GM20431 (cell line): ENCODE measurements around the gene PRKX.
"Not testable (repeated sequence)": the region's sequence is repeated elsewhere in the genome, so short reads cannot be mapped to it uniquely, and the experiment has no call there.

Experiments
- in situ Hi-C: fragments of 300-500 bp; cut with MseI, MboI; formaldehyde crosslinking; loops from one replicate; pipeline ENCODE4 v1.15.0; 2020; ENCODE audit warnings: low sequenced_read_pairs; ENCODE audit not compliant: unreplicated experiment

The PRKX gene

GRCh38 chrX:3663576-3664250 lies 49.7 kb downstream of the PRKX start:
- in situ Hi-C loops, result not testable (repeated sequence)

GRCh38 chrX:3659761-3660160 lies 53.7 kb downstream of the PRKX start:
- in situ Hi-C loops, result no loop called here

- in situ Hi-C loops, result no loop called here
These were observed 58.3 kb downstream of the PRKX start for GRCh38 chrX:3655181-3655580.

- in situ Hi-C loops, result no loop called here
These were observed 60.3 kb downstream of the PRKX start for GRCh38 chrX:3653111-3653510.

- in situ Hi-C loops, result no loop called here
These were observed 62.2 kb downstream of the PRKX start for GRCh38 chrX:3651277-3651676.

- in situ Hi-C loops, result no loop called here
These were observed 65.4 kb downstream of the PRKX start for GRCh38 chrX:3648084-3648483.

- in situ Hi-C loops, result not testable (repeated sequence)
These were observed 73.4 kb downstream of the PRKX start for GRCh38 chrX:3639858-3640631.

- in situ Hi-C loops, result no loop called here
These were observed 74.2 kb downstream of the PRKX start for GRCh38 chrX:3639236-3639635.

GRCh38 chrX:3638280-3638873 lies 75.1 kb downstream of the PRKX start:
- in situ Hi-C loops, result no loop called here

GRCh38 chrX:3636803-3637202 lies 76.6 kb downstream of the PRKX start:
- in situ Hi-C loops, result no loop called here

- in situ Hi-C loops, result no loop called here
These were observed 82.3 kb downstream of the PRKX start for GRCh38 chrX:3631196-3631595.

- in situ Hi-C loops, result no loop called here
These were observed 85.9 kb downstream of the PRKX start for GRCh38 chrX:3627594-3627993.

- in situ Hi-C loops, result no loop called here
These were observed 92.0 kb downstream of the PRKX start for GRCh38 chrX:3621414-3621813.

- in situ Hi-C loops, result not testable (repeated sequence)
These were observed 101.7 kb downstream of the PRKX start for GRCh38 chrX:3611744-3612143.

- in situ Hi-C loops, result no loop called here
These were observed 103.6 kb downstream of the PRKX start for GRCh38 chrX:3609810-3610209.

GRCh38 chrX:3603026-3603661 lies 110.3 kb downstream of the PRKX start:
- in situ Hi-C loops, result no loop called here

GRCh38 chrX:3599802-3600430 lies 113.5 kb downstream of the PRKX start:
- in situ Hi-C loops, result no loop called here

- in situ Hi-C loops, result no loop called here
These were observed 114.7 kb downstream of the PRKX start for GRCh38 chrX:3598709-3599108.

- in situ Hi-C loops, result no loop called here
These were observed 115.3 kb downstream of the PRKX start for GRCh38 chrX:3598046-3598605.

GRCh38 chrX:3592184-3592583 lies 121.3 kb downstream of the PRKX start:
- in situ Hi-C loops, result no loop called here
